Activated CD8-positive, alpha-beta memory T cell treated with anti-CD3 and anti-CD28 coated beads for 4 hours (primary cell): ENCODE data around the gene CACNA2D1.

Source experiments
- DNase-seq, 2 donors: peaks; one replicate each; pipeline ENCODE4 v3.0.0-alpha.2; 2020; ENCODE audit warnings: low read depth in 2 of 2

The CACNA2D1 gene

GRCh38 chr7:82230811-82231581 is 212.6 kb downstream of the CACNA2D1 start:
- DNase-seq: no peak

- DNase-seq: no peak
These were observed 214.4 kb downstream of the CACNA2D1 start for GRCh38 chr7:82229164-82229563.

GRCh38 chr7:82226191-82226590 is 217.4 kb downstream of the CACNA2D1 start:
- DNase-seq: no peak

GRCh38 chr7:82224529-82224928 is 219.0 kb downstream of the CACNA2D1 start:
- no peak for DNase-seq

- no peak for DNase-seq
These were observed 220.0 kb downstream of the CACNA2D1 start for GRCh38 chr7:82223580-82223979.

GRCh38 chr7:82221152-82221674 is 222.4 kb downstream of the CACNA2D1 start:
- no peak for DNase-seq

GRCh38 chr7:82212466-82212865 is 231.1 kb downstream of the CACNA2D1 start:
- no peak for DNase-seq

GRCh38 chr7:82211333-82211732 is 232.2 kb downstream of the CACNA2D1 start:
- no peak for DNase-seq

- no peak for DNase-seq
These were observed 233.0 kb downstream of the CACNA2D1 start for GRCh38 chr7:82210416-82211184.

GRCh38 chr7:82209179-82209747 is 234.3 kb downstream of the CACNA2D1 start:
- no peak for DNase-seq

- DNase-seq: no peak
These were observed 238.9 kb downstream of the CACNA2D1 start for GRCh38 chr7:82204694-82205093.

- no peak for DNase-seq
These were observed 240.6 kb downstream of the CACNA2D1 start for GRCh38 chr7:82202965-82203364.

- no peak for DNase-seq
These were observed 241.5 kb downstream of the CACNA2D1 start for GRCh38 chr7:82202107-82202506.

GRCh38 chr7:82200601-82201000 is 243.0 kb downstream of the CACNA2D1 start:
- DNase-seq: no peak

GRCh38 chr7:82194016-82194643 is 249.4 kb downstream of the CACNA2D1 start:
- DNase-seq: no peak

- no peak for DNase-seq
These were observed 254.9 kb downstream of the CACNA2D1 start for GRCh38 chr7:82188636-82189035.

- no peak for DNase-seq
These were observed 258.1 kb downstream of the CACNA2D1 start for GRCh38 chr7:82185443-82185842.

- DNase-seq: no peak
These were observed 259.9 kb downstream of the CACNA2D1 start for GRCh38 chr7:82183634-82184033.

- no peak for DNase-seq
These were observed 264.3 kb downstream of the CACNA2D1 start for GRCh38 chr7:82179311-82179710.

GRCh38 chr7:82175319-82175718 is 268.3 kb downstream of the CACNA2D1 start:
- no peak for DNase-seq

- DNase-seq: no peak
These were observed 270.1 kb downstream of the CACNA2D1 start for GRCh38 chr7:82173400-82174021.

- DNase-seq: no peak
These were observed 270.7 kb downstream of the CACNA2D1 start for GRCh38 chr7:82172881-82173280.
